Activated T-cell treated with anti-CD3 and anti-CD28 coated beads, Interleukin-2, amount 50 U/mL, for 4 hours (primary cell): ENCODE measurements around the gene ZBTB46. TPM values are rescaled to one million over a fixed set of nuclear protein-coding genes. Genes with fewer than 3 reads are reported as not detected.

Experiments
- ATAC-seq, 2 donors: fragments of 200-7000 bp; cut with Tn5 transposase; one replicate each; pipeline ENCODE4 v1.10.0; 2021
- DNase-seq: peaks from one replicate; pipeline ENCODE4 v3.0.0-alpha.2; 2020
- H3K27me3 Mint-ChIP-seq: one replicate; pipeline ENCODE4 v1.8.0; 2021; ENCODE audit warnings: low read depth, mixed read lengths
- H3K36me3 Mint-ChIP-seq: one replicate; pipeline ENCODE4 v1.8.0; 2022; ENCODE audit warnings: mixed read lengths; ENCODE audit not compliant: insufficient read depth
- H3K4me1 Mint-ChIP-seq: one replicate; pipeline ENCODE4 v1.8.0; 2021; ENCODE audit warnings: low read depth, mixed read lengths
- H3K4me3 Mint-ChIP-seq: one replicate; pipeline ENCODE4 v1.8.0; 2021; ENCODE audit warnings: mild to moderate bottlenecking, moderate library complexity, mixed read lengths
- H3K9me3 Mint-ChIP-seq: one replicate; pipeline ENCODE4 v1.8.0; 2021; ENCODE audit warnings: mixed read lengths
- total RNA-seq, 3 donors: library from RNA; stranded (reverse); gene quantifications; one replicate each; pipeline ENCODE4 v1.2.1, GENCODE V29; 2021

Gene ZBTB46
- total RNA-seq, 3 donors from 2014 or later: 0.89 to 3.8 (median 2.2) TPM

DNA sequence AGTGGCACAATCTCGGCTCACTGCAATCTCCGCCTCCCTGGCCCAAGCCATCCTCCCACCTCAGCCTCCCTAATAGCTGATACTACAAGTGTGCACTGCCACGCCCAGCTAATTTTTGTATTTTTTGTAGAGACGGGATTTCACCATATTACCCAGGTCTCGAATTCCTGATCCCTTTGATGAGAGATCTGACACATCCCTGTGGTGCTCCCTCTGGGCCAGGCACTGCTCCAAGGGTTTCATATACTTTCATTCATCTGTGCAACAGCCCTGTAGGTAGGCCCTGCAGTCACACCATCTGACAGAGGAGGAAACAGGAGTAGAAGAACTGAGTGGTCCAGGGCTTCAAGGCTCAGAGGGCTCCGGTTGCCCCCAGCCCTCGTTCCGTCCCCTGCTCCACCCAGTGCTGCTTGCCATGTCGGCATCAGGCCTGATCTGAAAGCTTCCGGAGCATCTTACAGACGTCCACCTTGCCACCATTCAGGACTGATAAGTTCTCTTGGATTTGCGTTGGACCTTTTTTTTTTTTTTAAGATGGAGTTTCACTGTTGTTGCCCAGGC is 119.9 kb downstream of the ZBTB46 start:
- Mint-ChIP-seq H3K9me3 (peaks cover 6% of the 10 kb centered on the region), H3K4me1 (peaks cover 53% of the 10 kb centered on the region), H3K36me3 (peaks cover 42% of the 10 kb centered on the region), H3K27me3 (no peaks in the 10 kb centered on the region), H3K4me3 (peak overlapping the region; percentile 31)
- ATAC-seq: no peak
- DNase-seq: no peak

DNA sequence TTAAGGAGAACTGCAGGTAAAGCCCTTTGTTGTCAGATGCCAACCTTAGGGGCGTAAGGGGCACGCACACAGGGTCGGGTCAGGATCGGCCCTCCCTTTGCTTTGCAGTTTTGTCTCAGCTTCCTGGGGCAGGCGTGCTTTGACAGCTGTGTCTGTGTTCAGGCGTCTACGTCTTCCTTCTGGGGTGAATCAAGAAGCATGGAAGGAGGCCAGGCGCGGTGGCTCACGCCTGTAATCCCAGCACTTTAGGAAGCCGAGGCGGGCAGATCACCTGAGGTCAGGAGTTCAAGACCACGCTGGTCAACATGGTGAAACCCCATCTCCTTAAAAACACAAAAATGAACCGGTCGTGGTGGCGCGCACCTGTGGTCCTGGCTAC is 121.9 kb downstream of the ZBTB46 start:
- Mint-ChIP-seq H3K27me3 (no peaks in the 10 kb centered on the region), H3K36me3 (peaks cover 34% of the 10 kb centered on the region), H3K4me1 (peaks cover 52% of the 10 kb centered on the region), H3K4me3 (peak overlapping the region; percentile 85), H3K9me3 (no peaks in the 10 kb centered on the region)
- DNase-seq (no peak), ATAC-seq (no peak)

DNA sequence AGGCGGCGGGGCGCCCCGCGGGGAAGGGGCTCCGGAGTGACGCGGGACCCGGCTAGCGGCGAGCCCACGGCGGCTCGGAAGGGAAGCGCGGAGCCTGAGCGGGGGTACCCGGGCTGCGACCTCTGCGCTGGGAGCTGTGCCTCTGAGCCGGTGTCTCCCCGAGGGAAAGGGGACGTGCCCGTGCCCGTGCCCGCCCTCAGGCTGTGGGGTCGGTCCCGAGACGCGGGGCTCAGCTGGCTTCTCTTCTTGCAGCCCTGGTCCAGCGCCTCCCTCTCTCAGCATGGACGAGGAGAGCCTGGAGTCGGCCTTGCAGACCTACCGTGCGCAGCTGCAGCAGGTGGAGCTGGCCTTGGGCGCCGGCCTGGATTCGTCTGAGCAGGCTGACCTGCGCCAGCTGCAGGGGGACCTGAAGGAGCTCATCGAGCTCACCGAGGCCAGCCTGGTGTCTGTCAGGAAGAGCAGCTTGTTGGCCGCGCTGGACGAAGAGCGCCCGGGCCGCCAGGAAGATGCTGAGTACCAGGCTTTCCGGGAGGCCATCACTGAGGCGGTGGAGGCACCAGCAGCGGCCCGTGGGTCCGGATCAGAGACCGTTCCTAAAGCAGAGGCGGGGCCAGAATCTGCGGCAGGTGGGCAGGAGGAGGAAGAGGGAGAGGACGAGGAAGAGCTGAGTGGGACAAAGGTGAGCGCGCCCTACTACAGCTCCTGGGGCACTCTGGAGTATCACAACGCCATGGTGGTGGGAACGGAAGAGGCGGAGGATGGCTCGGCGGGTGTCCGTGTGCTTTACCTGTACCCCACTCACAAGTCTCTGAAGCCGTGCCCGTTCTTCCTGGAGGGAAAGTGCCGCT is 122.5 kb downstream of the ZBTB46 start:
- no peaks in the 10 kb centered on the region for H3K27me3 Mint-ChIP-seq
- peak; percentile 10 to 18 for ATAC-seq
- H3K9me3 Mint-ChIP-seq: no peaks in the 10 kb centered on the region
- peaks cover 49% of the 10 kb centered on the region for H3K4me1 Mint-ChIP-seq
- DNase-seq: no peak
- H3K36me3 Mint-ChIP-seq: peaks cover 31% of the 10 kb centered on the region
- H3K4me3 Mint-ChIP-seq: peak overlapping the region; percentile 85

DNA sequence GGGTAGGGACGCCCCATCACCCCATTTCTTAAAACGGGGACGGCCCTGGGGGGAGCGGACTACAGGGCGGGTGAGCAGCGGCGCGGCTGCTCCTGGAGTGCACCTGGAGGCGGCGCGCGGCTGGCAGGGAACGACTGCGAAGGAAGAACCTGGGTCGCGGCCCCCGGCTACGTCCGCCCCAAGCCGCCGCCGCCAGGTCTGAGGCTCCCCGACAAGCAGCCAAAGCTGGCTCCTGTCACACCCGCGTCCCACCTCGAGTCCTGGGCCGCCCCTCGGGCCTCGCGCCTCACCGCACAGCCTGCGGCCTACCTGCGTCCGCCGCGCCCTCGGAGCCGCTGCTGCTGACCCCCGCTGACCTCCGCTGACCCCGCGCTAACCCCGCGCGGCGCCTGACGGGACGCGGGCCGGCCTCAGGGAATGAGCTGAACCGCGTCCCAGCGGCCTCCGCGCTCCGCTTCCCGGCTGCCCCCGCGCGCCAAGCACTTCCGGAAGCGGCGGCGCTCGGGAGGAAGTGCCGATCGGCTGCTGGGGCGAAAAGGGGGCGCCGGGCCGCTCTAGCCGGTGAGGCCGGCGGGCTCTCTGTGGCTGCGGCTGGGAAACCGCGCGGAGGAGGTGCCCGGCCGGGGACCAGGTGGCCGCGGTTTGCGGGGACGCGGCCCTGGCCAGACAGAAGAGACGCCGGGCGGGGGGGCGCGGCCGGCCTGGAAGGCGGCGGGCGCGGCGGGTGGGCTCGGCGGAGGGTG is 123.3 kb downstream of the ZBTB46 start, which contains the start of the genes ARFRP1 and ZGPAT:
ARFRP1 (minus strand) TSS at position 419 of the 743 bp plus-strand sequence. CDS start 885 bp downstream, outside the sequence.
ZGPAT (plus strand) TSS at position 482 of the 743 bp plus-strand sequence. CDS start 542 bp downstream, outside the sequence.
- no peaks in the 10 kb centered on the region for H3K9me3 Mint-ChIP-seq
- no peaks in the 10 kb centered on the region for H3K27me3 Mint-ChIP-seq
- H3K4me3 Mint-ChIP-seq: peak within 1 kb of the TSS; percentile 92
- ATAC-seq (peak; percentile 87 to 89), DNase-seq (peak; percentile 85)
- H3K4me1 Mint-ChIP-seq: peaks cover 49% of the 10 kb centered on the region
- peaks cover 33% of the 10 kb centered on the region for H3K36me3 Mint-ChIP-seq

DNA sequence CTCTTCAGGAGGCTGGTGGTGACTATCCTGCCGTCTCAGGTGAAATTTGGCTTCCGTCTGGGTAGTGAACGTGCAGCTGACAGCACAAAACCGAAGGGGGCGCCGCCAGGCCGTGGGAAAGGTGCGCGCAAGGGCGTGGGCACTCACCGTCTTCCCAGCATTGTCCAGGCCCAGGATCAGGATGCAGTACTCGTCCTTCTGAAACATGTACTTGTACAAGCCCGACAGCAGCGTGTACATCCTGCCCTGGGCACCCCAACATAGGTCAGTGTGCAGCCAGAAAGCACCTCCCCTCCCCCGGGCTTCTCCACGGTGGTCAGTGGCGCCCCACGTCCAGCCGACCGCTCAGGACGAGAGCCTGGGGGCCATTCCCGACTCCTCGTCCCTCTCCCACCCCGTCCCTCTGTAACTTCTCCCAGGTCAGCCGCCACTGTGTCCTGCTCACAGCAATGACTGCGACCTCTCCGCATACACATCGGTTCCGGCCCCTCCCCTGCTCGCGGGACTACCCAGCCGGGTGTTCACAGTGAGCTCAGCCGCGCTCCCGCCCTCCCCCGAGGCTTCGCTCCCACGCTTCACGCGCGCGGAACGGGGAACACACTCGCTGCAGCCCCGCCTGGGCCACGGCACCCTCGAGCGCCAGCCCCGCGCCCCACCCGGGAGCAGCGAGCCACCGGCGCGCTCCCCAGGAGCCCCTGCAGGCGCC is 124.1 kb downstream of the ZBTB46 start:
- no peaks in the 10 kb centered on the region for H3K9me3 Mint-ChIP-seq
- H3K4me1 Mint-ChIP-seq: peaks cover 43% of the 10 kb centered on the region
- peak; percentile 70 to 74 for ATAC-seq
- H3K4me3 Mint-ChIP-seq: peak overlapping the region; percentile 92
- DNase-seq: peak; percentile 67
- no peaks in the 10 kb centered on the region for H3K27me3 Mint-ChIP-seq
- peaks cover 28% of the 10 kb centered on the region for H3K36me3 Mint-ChIP-seq

DNA sequence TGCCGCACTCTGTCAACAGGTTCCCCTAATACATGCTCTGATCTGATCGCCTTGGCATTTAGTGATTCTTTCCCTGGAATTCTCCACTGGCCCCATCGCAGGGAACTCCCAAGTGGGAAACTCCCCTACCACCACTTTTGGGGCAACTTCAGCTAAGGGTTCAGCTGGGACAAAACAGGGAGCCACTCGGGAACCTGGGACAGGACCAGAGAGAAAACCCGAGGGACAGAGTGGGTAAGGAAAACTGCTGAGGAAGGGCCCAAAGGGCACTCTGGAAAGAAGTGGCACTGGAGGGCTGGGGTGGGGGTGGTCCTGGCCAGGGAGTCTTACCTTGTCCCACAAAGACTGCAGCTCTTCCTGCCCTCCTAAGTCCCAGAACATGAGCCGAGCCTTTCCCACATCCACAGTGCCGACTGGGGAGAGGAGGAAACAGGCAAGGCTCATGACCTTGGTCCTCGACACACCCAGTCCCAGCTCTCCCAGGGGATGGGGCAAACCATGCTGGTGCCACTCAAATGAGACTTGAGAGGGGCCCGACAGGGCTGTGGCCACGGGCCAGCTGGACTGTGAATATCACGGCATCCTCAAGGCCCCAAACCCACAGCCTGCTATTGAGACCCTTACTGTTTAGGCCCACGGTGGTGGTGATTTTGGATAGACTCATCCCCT is 124.9 kb downstream of the ZBTB46 start:
- no peaks in the 10 kb centered on the region for H3K9me3 Mint-ChIP-seq
- ATAC-seq (no peak), DNase-seq (no peak)
- H3K36me3 Mint-ChIP-seq: peaks cover 26% of the 10 kb centered on the region
- peaks cover 41% of the 10 kb centered on the region for H3K4me1 Mint-ChIP-seq
- peak overlapping the region; percentile 92 for H3K4me3 Mint-ChIP-seq
- H3K27me3 Mint-ChIP-seq: no peaks in the 10 kb centered on the region

DNA sequence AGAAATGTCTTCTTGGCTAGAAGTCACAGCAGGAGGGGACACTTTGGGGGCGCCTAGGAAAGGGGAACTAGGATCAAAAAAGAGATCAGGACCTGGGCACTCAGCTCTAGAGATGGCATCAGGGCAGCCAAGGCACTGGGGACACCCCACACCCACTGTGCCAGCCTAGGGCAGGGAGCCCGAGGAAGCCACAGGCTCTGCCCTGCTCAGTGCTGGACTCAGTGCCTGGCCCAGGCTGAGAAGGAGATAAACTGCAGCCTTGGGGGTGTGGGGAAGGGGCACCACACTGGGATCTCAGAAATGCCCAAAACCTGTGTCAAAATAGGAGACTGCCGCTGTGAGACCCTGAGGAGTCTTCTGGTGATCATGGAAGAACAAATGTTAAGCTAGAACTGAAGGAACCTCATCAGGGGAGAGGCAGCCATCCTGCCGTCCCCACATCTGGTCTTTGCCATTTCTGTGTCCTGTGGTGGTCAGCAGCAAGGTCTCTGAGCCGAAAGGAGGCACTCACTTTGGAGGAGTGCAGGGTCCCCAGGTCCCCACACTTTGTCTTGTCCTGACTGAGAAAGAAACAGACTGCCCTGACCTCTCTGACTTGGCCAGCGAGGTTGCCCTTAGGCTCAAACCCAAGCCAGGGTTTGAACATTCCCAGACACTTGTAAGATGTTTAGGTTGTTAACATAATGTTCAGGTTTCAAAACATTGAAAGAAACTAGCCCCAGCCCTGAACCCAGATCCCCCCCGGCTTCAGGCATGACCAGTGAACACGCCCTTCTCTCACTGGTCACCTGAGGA is 125.6 kb downstream of the ZBTB46 start:
- peak overlapping the region; percentile 38 for H3K4me3 Mint-ChIP-seq
- no peak for DNase-seq
- H3K27me3 Mint-ChIP-seq: no peaks in the 10 kb centered on the region
- ATAC-seq: no peak
- peaks cover 36% of the 10 kb centered on the region for H3K4me1 Mint-ChIP-seq
- H3K36me3 Mint-ChIP-seq: peaks cover 18% of the 10 kb centered on the region
- no peaks in the 10 kb centered on the region for H3K9me3 Mint-ChIP-seq

DNA sequence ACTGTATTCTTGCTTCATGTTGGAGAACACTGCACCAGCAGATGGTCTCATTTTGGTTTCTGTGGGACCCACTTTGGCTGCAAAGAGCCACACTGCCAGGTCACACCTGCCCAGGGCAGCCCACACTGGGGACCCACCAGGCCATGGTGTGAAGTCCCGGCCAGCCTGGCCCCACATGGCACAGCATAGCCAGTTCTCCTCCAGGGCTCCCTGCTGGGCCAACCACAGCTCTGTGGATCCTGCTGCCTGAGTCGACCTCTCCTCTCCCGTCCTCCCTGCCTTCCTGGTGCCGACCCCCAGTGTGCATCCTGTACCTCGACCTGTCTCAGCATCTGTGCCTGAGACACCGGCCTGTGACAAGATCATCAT is 126.3 kb downstream of the ZBTB46 start:
- DNase-seq (no peak), ATAC-seq (no peak)
- Mint-ChIP-seq H3K9me3 (no peaks in the 10 kb centered on the region), H3K4me1 (peaks cover 35% of the 10 kb centered on the region), H3K36me3 (peaks cover 16% of the 10 kb centered on the region), H3K27me3 (no peaks in the 10 kb centered on the region), H3K4me3 (peak overlapping the region; percentile 38)

DNA sequence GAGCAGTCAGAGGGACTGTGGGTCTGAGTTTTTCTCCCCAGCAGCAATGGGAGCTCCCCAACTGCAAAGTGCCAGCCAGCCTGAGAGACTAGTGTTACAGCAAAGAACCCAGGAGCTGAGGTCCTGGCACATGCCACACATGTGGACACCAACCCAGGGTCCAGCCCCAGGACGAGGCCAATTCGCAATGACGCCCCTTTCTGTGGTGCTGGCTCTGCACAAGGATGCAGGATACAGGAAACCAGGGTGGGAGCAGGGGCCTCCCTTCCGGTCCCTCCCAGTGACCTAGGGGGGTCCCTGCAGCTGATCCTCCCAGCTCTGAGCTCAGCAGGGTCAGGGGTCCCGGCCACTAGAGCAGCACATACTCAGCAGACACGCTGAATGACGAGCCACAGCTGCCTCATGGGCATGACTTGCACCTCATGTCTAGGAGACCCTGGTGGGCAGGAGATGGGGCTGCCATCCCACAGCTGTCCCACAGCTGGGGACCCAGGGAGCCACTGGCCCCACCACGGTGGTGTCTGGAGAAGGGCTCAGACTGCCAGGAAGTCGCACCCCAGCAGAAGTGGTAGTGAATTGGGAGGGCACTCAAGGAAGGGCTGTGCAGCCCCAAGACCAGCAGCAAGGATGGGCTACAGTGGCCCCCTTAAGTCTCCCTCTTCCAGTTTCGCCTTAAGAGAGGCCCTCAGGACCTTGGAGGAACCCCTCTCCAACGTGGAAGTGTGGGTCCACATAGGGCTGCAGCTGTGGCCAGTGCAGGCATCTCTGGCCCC is 126.9 kb downstream of the ZBTB46 start:
- no peak for ATAC-seq
- Mint-ChIP-seq H3K4me3 (no peak overlapping the region), H3K4me1 (peaks cover 33% of the 10 kb centered on the region), H3K36me3 (peaks cover 16% of the 10 kb centered on the region), H3K9me3 (no peaks in the 10 kb centered on the region), H3K27me3 (no peaks in the 10 kb centered on the region)
- DNase-seq: no peak

DNA sequence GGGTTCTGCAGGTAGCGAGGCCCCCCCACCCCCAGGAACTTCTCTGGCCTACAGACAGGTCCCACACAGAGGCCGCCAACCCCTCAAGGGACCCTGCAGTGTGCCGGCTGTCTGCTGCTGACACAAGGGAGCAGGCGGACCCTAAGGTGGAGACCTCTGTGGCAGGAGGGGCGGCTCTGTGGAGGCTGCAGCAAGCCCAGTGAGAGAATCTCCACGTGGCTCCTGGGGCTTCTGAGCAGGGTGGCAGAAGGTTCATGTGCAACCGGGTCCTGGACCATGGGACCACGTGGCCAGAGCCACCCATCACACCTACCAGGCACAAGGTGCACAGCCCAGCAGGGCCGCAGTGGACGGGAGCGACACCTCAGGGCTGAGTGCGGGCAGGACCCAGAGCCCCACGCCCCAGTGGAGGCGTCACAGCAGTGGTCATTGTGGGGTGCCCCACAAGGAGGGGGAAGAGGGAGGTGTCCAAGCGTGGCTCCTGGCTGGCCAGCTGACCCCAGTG is 127.5 kb downstream of the ZBTB46 start:
- Mint-ChIP-seq H3K27me3 (no peaks in the 10 kb centered on the region), H3K9me3 (no peaks in the 10 kb centered on the region), H3K36me3 (peaks cover 12% of the 10 kb centered on the region), H3K4me3 (no peak overlapping the region), H3K4me1 (peaks cover 29% of the 10 kb centered on the region)
- no peak for DNase-seq
- ATAC-seq: no peak

DNA sequence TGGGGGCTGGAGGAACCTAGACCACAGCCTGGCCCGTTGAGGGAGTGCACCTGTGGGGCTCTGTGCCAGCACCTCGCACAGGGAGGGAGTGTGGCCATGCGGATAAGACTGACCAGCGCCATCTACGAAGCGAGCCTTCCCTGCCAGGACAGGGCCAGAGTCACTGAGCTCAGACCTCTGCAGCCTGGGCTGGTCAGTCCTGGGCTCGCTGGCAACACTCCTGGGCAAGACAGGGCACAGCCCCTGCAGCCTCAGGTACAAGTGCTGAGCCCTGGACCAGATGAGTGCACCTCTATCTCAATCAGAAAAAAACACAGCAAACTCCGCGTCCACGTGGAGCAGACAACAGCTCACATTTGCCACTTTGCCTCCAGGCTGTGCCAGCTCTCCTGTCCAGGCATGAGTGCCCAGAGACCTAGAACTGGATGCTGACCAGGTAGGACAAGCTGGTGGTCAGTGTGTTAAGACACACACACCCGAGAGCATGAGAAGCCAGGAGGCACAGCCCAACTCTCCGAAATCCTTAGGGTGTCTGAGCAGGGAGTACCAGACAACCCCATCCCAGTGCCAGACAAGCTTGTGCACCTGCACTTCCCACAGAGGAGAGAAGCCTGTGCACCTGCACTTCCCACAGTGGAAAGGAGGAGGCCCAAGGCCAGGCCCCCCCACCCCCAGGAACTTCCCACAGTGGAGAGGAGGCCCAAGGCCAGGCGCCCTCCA is 128.2 kb downstream of the ZBTB46 start:
- Mint-ChIP-seq H3K27me3 (no peaks in the 10 kb centered on the region), H3K9me3 (no peaks in the 10 kb centered on the region), H3K4me1 (peaks cover 28% of the 10 kb centered on the region), H3K4me3 (no peak overlapping the region), H3K36me3 (peaks cover 11% of the 10 kb centered on the region)
- ATAC-seq (no peak), DNase-seq (no peak)
